Neutrophil (primary cell): ENCODE data around the gene GPR75.

Source experiments
- H3K27ac ChIP-seq: fragments of 200-600 bp; sonication (generic); 2 replicates; pipeline ENCODE4 v1.5.1; 2016; ENCODE audit warnings: mild to moderate bottlenecking, moderate library complexity
- H3K27me3 ChIP-seq: fragments of 200-600 bp; sonication (generic); 2 replicates; pipeline ENCODE4 v1.6.0; 2016; ENCODE audit warnings: mild to moderate bottlenecking
- H3K36me3 ChIP-seq: fragments of 200-600 bp; sonication (generic); 2 replicates; pipeline ENCODE4 v1.5.1; 2017
- H3K4me1 ChIP-seq, 2 experiments: fragments of 200-600 bp in 1 of 2; sonication (generic) in 1 of 2; 1 replicate in 1 of 2; 2 replicates in 1 of 2; pipeline versions ENCODE4 v1.5.1 to v1.6.1; 2013 to 2016; ENCODE audit warnings: low read depth in 1 of 2, low read length in 1 of 2, mild to moderate bottlenecking in 1 of 2, moderate library complexity in 1 of 2; ENCODE audit not compliant: control insufficient read depth in 1 of 2, insufficient read depth in 1 of 2
- H3K4me3 ChIP-seq, 2 experiments: fragments of 200-600 bp in 1 of 2; sonication (generic) in 1 of 2; 1 replicate in 1 of 2; 2 replicates in 1 of 2; pipeline ENCODE4 v1.5.1; 2013 to 2016; ENCODE audit warnings: low read depth in 1 of 2, low read length in 1 of 2, mild to moderate bottlenecking in 1 of 2, moderate library complexity in 1 of 2
- H3K9me3 ChIP-seq: fragments of 200-600 bp; sonication (generic); 2 replicates; pipeline ENCODE4 v1.5.1; 2016
- TF ChIP-seq, protein P1 (sequence below): fragments of 200-600 bp; sonication (generic); IDR thresholded peaks from 2 replicates; pipeline ENCODE4 v1.5.1; 2016; ENCODE audit warnings: antibody characterized with exemption

Gene GPR75

DNA sequence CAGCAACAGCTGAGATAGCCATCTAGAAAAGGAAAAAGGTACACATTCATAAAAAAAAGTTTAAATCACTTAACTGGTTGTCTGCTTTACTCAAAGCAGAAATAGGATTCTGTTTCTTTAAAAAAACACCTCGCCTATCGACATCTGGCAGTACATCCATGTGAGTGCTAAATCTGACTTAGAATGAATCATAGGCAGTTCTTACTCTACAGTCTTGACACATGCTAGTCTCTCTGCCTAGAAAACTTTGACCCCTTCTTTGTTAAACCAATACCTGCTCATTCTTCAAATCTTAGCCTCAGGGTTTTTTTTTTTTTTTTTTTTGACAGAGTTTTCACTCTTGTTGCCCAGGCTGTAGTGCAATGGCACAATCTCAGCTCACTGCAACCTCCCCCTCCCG is 37.1 kb upstream of the GPR75 start:
- H3K36me3 ChIP-seq: peaks cover 95% of the 10 kb centered on the region

DNA sequence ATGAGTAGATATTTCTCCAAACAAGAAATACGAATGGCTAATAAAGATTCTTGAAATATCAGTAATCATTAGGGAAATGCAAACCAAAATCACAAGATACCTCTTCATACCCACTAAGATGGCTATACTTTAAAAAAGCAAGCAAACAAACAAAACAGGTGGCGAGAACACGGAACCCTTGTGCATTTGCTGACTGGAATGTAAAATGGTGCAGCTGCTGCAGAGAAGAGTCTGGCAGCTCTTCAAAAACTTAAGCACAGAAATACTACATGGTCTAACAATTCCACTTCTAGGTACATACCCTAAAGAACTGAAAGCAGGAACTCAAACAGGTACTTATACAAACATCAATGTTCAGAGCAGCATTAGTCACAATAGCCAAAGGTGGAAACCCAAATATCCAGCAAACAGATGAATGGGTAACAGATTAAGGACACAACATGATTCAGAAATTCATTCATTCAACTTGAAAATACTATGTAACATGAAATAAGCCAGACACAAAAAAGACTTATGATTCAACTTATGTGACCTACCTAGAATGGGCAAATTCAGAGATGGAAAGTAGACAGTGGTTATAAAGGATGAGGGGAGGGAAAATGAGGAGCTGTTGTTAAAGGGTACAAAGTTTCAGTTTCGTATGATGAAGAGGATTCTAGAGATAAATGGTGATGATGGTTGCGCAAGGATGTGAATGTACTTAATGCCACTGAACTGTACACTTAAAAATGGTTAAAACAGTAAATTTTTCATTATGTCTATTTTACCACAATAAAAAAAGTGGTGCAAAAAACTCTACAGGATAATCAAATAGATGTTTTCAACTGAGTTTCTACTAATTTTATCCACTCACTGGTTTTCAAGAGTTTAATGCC is 26.9 kb upstream of the GPR75 start:
- Histone ChIP-seq H3K27ac (no peak overlapping the region), H3K4me1 (no peaks in the 10 kb centered on the region), H3K27me3 (no peaks in the 10 kb centered on the region), H3K9me3 (no peaks in the 10 kb centered on the region), H3K36me3 (peaks cover 96% of the 10 kb centered on the region), H3K4me3 (no peak overlapping the region)
- TF ChIP-seq, protein P1, sequence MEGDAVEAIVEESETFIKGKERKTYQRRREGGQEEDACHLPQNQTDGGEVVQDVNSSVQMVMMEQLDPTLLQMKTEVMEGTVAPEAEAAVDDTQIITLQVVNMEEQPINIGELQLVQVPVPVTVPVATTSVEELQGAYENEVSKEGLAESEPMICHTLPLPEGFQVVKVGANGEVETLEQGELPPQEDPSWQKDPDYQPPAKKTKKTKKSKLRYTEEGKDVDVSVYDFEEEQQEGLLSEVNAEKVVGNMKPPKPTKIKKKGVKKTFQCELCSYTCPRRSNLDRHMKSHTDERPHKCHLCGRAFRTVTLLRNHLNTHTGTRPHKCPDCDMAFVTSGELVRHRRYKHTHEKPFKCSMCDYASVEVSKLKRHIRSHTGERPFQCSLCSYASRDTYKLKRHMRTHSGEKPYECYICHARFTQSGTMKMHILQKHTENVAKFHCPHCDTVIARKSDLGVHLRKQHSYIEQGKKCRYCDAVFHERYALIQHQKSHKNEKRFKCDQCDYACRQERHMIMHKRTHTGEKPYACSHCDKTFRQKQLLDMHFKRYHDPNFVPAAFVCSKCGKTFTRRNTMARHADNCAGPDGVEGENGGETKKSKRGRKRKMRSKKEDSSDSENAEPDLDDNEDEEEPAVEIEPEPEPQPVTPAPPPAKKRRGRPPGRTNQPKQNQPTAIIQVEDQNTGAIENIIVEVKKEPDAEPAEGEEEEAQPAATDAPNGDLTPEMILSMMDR: no peak

More for the DNA sequence above, 37.1 kb upstream of the GPR75 start:
- Histone ChIP-seq H3K27me3 (no peaks in the 10 kb centered on the region), H3K9me3 (no peaks in the 10 kb centered on the region), H3K27ac (no peak overlapping the region), H3K4me3 (no peak overlapping the region), H3K4me1 (no peaks in the 10 kb centered on the region)
- TF ChIP-seq, protein P1: no peak

DNA sequence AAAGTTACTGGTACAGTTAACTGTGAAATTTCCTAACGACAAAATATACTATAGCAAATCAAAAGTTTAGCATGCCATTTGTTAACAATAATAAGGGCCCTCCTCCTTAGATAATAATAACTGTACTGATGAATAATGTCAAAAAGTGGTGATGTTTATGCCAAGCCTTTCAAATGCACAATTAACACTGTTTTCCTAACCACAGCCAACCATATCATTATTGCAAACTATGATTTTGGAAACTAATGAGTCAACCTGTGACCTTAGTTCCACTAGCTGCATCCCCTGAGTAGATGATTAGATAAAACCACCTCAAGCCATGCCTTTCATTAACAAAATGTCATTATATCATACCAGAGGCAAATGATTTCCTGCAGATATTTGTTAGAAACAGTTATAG is 25.1 kb upstream of the GPR75 start:
- Histone ChIP-seq H3K4me3 (no peak overlapping the region), H3K27ac (no peak overlapping the region), H3K4me1 (no peaks in the 10 kb centered on the region), H3K27me3 (no peaks in the 10 kb centered on the region), H3K9me3 (no peaks in the 10 kb centered on the region), H3K36me3 (peaks cover 90% of the 10 kb centered on the region)
- TF ChIP-seq, protein P1: no peak

DNA sequence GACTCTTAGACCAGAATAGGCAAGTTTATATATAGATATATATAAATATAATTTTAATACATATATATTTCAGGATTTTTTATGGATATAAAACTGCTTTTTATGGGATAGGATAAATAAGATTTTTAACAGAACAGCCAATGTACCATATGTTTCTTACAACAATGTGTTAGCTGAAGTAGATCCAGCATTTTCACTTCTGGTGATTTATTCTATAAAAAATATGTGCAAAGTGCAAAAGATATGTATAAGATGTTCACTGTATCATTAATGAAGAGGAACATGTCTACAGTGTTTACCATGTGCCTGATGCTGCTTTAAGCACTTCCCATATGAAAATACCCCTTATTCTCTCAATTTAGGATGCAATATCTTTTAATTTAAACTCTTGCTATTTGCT is 22.2 kb upstream of the GPR75 start:
- H3K9me3 ChIP-seq: no peaks in the 10 kb centered on the region
- no peaks in the 10 kb centered on the region for H3K4me1 ChIP-seq
- H3K27ac ChIP-seq: no peak overlapping the region
- H3K27me3 ChIP-seq: no peaks in the 10 kb centered on the region
- peaks cover 81% of the 10 kb centered on the region for H3K36me3 ChIP-seq
- TF ChIP-seq, protein P1: no peak
- H3K4me3 ChIP-seq: no peak overlapping the region

DNA sequence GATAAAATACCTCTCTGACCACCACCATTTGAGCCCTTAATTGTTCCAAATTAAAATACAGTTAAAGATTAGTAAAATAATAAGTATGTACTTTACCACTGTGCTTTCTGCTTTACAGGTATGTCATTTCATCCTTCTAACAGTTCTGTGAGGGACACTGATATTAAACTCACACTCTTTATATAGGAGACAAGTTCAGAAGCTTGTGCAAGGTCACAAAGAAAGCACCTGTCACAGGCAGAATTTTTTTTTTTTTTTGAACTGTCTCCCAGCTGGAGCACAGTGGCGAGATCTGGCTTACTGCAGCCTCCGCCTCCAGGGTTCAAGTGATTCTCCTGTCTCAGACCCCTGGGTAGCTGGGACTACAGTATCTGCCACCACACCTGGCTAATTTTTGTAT is 21.6 kb upstream of the GPR75 start:
- Histone ChIP-seq H3K36me3 (peaks cover 79% of the 10 kb centered on the region), H3K9me3 (no peaks in the 10 kb centered on the region), H3K4me3 (no peak overlapping the region), H3K27ac (no peak overlapping the region), H3K4me1 (no peaks in the 10 kb centered on the region), H3K27me3 (no peaks in the 10 kb centered on the region)
- TF ChIP-seq, protein P1: no peak
